H1 (cell line): ENCODE results near the gene BCL3. TPM values are rescaled to one million over a fixed set of nuclear protein-coding genes. Genes with fewer than 3 reads are reported as not detected.

Source experiments
- CREB1 ChIP-seq: IDR thresholded peaks from 2 replicates; pipeline ENCODE4 v1.6.1; 2012; ENCODE audit warnings: inconsistent platforms
- E2F6 ChIP-seq: IDR thresholded peaks from 2 replicates; pipeline ENCODE4 v1.6.1; 2012; ENCODE audit warnings: inconsistent platforms
- EZH2 ChIP-seq: fragments of 200-600 bp; sonication (generic); IDR thresholded peaks from 2 replicates; pipeline ENCODE4 v1.7.1; 2012; ENCODE audit warnings: low read depth, mild to moderate bottlenecking, moderate library complexity, low read length, inconsistent platforms; ENCODE audit not compliant: severe bottlenecking
- KDM4A ChIP-seq: IDR thresholded peaks from one replicate; pipeline ENCODE4 v1.7.1; 2012; ENCODE audit warnings: low read depth, mild to moderate bottlenecking, moderate library complexity, low read length, inconsistent platforms; ENCODE audit not compliant: severe bottlenecking
- SUZ12 ChIP-seq: fragments of 200-600 bp; sonication (generic); IDR thresholded peaks from 2 replicates; pipeline ENCODE4 v1.6.1; 2012; ENCODE audit warnings: mild to moderate bottlenecking, inconsistent platforms, low read length, moderate library complexity, mixed read lengths
- ZNF274 ChIP-seq: IDR thresholded peaks from 2 replicates; pipeline ENCODE4 v1.7.0; 2012; ENCODE audit warnings: low read length, borderline replicate concordance; ENCODE audit errors: extremely low read depth
- polyA plus RNA-seq, 7 experiments: library from polyadenylated mRNA; depleted of rRNA in 3 of 7; stranded (reverse) in 5 of 7; unstranded in 2 of 7; fragments of >200 nt in 5 of 7; fragments of 200-250 nt in 2 of 7; gene quantifications; 1 replicate in 5 of 7; 2 replicates in 1 of 7; 4 replicates in 1 of 7; pipeline versions ENCODE4 v1.2.1 to v1.2.3, GENCODE V29; 2011 to 2013; ENCODE audit warnings: missing spikeins in 2 of 7, mixed read lengths in 2 of 7
- total RNA-seq: library from RNA; stranded (reverse); fragmentation: NEBNext Ultra II Directional; extraction: Animal tissue kit (Norgen Biotek cat#: 25700); gene quantifications from 2 replicates; pipeline ENCODE4 v1.2.1, GENCODE V29; 2021
- TF ChIP-seq, protein P1 (sequence below): fragments of 300-600 bp; sonication (generic); IDR thresholded peaks from 2 replicates; pipeline ENCODE4 v1.7.1; 2012; ENCODE audit warnings: low read length, moderate library complexity, mild to moderate bottlenecking, inconsistent platforms; ENCODE audit not compliant: insufficient replicate concordance

The BCL3 gene
- total and polyA plus RNA-seq, 2 of the 8 experiments (the other 6 are each of a cell fraction or from before 2014, with no cell fraction given), result 0.88 to 2.4 TPM

GRCh38 chr19:44757057-44757734 is 8.7 kb downstream of the BCL3 start (continued):
- TF ChIP-seq, protein P1, sequence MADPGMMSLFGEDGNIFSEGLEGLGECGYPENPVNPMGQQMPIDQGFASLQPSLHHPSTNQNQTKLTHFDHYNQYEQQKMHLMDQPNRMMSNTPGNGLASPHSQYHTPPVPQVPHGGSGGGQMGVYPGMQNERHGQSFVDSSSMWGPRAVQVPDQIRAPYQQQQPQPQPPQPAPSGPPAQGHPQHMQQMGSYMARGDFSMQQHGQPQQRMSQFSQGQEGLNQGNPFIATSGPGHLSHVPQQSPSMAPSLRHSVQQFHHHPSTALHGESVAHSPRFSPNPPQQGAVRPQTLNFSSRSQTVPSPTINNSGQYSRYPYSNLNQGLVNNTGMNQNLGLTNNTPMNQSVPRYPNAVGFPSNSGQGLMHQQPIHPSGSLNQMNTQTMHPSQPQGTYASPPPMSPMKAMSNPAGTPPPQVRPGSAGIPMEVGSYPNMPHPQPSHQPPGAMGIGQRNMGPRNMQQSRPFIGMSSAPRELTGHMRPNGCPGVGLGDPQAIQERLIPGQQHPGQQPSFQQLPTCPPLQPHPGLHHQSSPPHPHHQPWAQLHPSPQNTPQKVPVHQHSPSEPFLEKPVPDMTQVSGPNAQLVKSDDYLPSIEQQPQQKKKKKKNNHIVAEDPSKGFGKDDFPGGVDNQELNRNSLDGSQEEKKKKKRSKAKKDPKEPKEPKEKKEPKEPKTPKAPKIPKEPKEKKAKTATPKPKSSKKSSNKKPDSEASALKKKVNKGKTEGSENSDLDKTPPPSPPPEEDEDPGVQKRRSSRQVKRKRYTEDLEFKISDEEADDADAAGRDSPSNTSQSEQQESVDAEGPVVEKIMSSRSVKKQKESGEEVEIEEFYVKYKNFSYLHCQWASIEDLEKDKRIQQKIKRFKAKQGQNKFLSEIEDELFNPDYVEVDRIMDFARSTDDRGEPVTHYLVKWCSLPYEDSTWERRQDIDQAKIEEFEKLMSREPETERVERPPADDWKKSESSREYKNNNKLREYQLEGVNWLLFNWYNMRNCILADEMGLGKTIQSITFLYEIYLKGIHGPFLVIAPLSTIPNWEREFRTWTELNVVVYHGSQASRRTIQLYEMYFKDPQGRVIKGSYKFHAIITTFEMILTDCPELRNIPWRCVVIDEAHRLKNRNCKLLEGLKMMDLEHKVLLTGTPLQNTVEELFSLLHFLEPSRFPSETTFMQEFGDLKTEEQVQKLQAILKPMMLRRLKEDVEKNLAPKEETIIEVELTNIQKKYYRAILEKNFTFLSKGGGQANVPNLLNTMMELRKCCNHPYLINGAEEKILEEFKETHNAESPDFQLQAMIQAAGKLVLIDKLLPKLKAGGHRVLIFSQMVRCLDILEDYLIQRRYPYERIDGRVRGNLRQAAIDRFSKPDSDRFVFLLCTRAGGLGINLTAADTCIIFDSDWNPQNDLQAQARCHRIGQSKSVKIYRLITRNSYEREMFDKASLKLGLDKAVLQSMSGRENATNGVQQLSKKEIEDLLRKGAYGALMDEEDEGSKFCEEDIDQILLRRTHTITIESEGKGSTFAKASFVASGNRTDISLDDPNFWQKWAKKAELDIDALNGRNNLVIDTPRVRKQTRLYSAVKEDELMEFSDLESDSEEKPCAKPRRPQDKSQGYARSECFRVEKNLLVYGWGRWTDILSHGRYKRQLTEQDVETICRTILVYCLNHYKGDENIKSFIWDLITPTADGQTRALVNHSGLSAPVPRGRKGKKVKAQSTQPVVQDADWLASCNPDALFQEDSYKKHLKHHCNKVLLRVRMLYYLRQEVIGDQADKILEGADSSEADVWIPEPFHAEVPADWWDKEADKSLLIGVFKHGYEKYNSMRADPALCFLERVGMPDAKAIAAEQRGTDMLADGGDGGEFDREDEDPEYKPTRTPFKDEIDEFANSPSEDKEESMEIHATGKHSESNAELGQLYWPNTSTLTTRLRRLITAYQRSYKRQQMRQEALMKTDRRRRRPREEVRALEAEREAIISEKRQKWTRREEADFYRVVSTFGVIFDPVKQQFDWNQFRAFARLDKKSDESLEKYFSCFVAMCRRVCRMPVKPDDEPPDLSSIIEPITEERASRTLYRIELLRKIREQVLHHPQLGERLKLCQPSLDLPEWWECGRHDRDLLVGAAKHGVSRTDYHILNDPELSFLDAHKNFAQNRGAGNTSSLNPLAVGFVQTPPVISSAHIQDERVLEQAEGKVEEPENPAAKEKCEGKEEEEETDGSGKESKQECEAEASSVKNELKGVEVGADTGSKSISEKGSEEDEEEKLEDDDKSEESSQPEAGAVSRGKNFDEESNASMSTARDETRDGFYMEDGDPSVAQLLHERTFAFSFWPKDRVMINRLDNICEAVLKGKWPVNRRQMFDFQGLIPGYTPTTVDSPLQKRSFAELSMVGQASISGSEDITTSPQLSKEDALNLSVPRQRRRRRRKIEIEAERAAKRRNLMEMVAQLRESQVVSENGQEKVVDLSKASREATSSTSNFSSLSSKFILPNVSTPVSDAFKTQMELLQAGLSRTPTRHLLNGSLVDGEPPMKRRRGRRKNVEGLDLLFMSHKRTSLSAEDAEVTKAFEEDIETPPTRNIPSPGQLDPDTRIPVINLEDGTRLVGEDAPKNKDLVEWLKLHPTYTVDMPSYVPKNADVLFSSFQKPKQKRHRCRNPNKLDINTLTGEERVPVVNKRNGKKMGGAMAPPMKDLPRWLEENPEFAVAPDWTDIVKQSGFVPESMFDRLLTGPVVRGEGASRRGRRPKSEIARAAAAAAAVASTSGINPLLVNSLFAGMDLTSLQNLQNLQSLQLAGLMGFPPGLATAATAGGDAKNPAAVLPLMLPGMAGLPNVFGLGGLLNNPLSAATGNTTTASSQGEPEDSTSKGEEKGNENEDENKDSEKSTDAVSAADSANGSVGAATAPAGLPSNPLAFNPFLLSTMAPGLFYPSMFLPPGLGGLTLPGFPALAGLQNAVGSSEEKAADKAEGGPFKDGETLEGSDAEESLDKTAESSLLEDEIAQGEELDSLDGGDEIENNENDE, result no peak
- TF ChIP-seq EZH2 (peak; percentile 82), SUZ12 (peak; percentile 81; the same call in 1 of the 2 replicates), E2F6 (peak; percentile 63), KDM4A (peak; percentile 27), CREB1 (peak; percentile 46; the same call in 1 of the 2 replicates), ZNF274 (no peak)
- TF ChIP-seq, all 59 proteins: peak for 6
